Stimulated activated CD4-positive, alpha-beta T cell treated with anti-CD3 and anti-CD28 coated beads, Interleukin-4, amount 100 ng/mL, for 48 hours (primary cell): ENCODE measurements around the gene MANSC4.

Source experiments
- DNase-seq, 2 donors: peaks; one replicate each; pipeline ENCODE4 v3.0.0-alpha.2; 2020; ENCODE audit warnings: low read depth in 2 of 2

The MANSC4 gene

GRCh38 chr12:27779920-27780611, at the start of gene MANSC4, which contains the start of gene KLHL42:
Gene MANSC4, minus strand, starts transcription at chr12:27780236. Its CDS starts 8,960 bp downstream, at chr12:27771276.
Gene KLHL42, plus strand, starts transcription at chr12:27780233. Its CDS starts 98 bp downstream, at chr12:27780331.
- DNase-seq: peak; percentile 50 to 52

DNA sequence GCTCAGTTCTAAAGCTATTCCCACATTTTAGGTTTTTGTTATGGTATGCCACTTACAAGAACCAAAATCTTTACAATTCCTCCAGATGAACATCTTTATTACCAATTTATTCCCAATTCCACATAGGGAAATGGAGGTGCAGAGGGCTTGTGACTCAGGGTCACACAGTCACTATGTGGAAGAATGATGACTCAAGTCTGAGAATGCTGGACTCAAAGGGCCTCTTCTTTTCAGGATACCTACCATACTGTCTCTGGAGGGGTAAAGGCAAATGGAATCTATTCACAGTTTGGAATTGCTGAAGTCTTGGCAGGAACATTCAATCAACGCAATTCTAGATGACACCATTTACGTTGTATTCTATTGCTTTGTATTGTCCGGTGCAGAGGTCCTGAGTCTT, 48.2 kb upstream of the MANSC4 start:
- DNase-seq: no peak

GRCh38 chr12:27826076-27826475, 46.0 kb upstream of the MANSC4 start:
- no peak for DNase-seq

DNA sequence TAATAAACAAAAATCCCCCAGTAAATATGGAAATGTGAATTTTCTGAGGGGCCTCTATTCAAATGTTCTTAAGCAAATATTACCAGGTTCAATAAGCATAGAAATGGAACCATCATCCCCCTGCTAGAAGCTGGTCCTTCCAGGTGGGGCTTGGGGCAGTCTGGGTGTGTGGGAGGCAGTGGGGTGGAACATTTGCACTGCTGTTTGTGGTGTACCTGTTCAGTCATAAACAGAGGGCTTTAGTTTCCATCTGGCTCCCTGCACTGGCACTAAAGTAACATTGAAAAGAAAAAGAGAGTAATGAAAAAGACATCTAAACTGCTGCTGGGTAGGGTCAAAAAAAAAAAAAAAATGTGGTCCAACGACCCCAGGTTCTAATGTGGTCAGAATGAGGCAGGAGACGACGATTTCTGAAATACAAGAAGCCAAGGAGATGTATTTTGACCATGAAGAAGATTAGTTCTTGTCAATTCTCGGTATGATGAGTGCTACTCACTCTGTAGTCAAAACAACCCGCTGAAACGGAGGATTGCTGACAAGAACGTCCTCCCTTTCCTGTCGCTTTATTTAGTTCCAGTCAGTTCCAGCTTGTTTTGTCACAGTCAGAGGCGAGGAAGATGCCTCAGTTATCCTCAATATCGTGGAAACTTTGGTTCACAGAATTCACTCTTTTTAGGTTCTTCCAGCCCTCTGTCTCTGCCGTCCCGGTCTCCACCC, 44.2 kb upstream of the MANSC4 start:
- no peak for DNase-seq

- no peak for DNase-seq
These were observed 43.0 kb upstream of the MANSC4 start for GRCh38 chr12:27823038-27823437.

- DNase-seq: peak; percentile 40 to 54
These were observed 42.2 kb upstream of the MANSC4 start for GRCh38 chr12:27822076-27822712.

DNA sequence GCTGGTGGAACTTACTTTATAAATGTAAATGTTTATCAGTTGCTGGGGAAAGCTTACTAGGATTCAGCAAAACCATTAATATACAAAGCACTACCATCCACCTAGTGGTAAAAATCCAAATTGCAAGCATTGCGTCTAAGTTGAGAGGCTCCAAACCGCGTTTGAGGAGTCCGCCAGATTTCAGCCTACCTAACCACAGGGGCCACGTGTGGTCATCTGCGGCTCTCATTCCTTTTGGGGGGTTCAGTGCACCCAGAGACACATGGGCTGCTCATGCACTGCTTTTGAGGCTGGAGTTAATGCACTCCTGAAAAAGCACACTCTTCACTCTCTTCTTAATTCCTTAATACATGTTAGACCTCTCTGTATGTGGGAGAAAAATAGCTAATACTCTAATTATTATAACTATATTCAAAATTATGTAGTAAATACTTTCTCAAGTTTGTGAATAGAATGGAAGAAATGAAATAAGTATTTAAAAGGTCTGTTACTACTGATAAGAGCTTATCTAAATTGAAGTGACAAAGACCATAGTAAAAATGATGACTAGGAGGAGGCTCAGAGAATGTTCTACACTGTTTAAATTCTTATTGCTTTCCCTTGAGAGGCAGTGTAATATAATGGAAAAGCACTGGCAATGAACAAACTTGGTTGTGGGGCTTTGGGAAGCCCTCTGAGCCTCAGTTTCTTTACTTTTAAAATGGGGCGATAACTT, 41.4 kb upstream of the MANSC4 start:
- DNase-seq: no peak

DNA sequence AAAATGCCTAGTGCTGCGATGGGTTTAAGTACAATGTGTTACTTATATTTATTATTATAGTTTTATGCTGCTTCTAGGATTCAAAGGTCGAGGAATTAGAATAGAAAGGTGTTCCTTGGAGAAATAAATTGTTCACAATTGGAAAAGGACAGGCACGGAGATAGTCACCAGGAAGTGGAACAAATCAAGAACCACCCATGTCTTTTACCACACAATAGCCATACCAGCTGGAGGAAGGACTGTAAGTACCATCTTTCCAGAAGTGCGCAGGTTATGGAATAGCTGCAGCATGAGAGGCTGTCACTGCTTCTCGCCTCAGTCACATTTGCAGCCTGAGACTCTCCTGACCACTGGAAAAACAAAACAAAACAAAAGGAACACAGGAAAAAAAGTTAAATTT, 40.5 kb upstream of the MANSC4 start:
- no peak for DNase-seq

GRCh38 chr12:27818401-27818918, 38.4 kb upstream of the MANSC4 start:
- no peak for DNase-seq

DNA sequence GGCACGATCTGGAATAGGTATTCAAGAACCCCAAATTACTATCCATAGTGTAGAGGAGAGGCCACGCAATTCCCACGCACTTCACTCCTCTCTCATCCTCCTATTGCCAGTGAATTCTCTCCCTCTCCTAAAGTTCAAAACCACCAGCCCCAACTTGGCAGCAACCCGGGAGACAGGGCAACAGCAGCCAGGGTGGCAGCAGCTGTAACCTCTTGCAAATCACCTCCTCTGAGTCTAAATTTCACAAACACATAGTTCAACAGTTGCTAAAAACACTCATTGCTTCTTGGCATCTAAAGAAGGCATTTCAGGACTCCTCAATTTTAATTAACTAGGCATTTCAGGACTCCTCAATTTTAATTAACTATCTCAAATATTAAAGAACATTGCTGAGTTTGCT, 37.7 kb upstream of the MANSC4 start:
- no peak for DNase-seq

DNA sequence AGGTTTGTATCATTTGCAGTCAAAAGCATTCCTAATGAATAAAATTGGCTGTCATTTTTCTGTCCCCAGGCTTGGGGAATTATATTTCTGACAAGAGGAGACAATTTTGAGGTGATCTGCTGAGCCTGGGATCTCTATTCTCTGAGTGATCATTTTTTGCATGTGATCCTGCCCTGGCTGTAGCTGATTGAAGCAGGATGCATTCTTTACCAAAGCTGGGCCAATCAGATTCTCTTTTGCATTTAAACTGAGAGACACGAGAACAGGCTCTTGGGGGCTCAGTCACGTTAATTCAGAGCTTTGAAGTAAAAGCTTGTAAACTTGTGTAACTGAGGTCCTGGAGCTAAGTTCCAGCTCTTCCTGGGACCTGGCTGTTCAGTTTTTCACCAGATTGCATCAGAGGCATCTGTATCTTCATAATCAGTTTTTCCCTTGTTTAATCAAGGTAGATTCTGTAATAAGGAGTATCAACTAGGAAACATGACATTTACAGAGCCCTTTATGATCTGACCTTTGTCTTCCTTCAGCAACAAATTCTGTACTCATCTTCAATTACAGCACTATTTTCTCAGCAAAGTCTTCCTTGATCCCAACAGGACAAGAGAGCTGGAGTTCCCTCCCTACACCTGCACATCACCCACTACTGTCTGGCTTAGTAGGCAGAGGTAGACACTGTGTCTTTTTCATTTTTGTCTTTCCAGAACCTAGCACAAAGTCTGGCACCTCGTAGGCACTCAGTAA, 35.0 kb upstream of the MANSC4 start:
- no peak for DNase-seq

DNA sequence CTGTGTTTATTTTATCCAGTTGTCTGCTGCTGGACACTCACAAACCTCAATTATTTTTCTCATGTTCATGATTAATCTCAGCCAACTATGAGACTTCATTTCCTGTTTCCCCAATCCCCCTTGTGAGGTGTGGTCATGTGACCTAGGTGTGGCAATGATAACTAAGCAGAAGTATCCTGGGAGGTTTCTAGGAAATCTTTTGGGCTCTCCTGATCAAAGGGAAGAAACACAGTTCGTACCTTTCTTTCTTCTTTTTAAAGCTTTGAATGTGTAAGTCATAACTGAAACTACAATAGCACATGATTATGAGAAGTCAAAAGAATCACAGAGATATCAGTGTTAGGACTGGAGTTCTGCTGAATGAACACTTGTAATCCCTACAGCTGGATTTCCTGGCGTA, 34.4 kb upstream of the MANSC4 start:
- DNase-seq: no peak

DNA sequence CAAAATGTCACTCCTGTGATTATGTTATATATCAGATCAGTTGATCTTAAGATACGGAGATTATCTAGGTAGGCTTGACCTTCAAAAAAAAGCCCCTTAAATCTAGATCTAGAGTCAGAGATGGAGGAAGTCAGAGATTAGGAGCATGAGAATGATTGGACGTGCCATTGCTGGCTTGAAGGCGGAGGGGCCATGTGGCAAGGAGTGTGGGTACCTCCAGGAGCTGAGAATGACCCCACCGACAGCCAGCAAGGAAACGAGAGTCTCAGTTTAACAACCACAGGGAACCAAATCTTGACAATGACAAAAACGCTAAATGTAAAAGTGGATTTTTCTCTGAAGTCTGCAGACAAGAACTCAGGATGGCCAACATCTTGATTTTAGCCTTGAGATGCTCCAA, 32.5 kb upstream of the MANSC4 start:
- no peak for DNase-seq

- no peak for DNase-seq
These were observed 30.7 kb upstream of the MANSC4 start for GRCh38 chr12:27810756-27811155.

DNA sequence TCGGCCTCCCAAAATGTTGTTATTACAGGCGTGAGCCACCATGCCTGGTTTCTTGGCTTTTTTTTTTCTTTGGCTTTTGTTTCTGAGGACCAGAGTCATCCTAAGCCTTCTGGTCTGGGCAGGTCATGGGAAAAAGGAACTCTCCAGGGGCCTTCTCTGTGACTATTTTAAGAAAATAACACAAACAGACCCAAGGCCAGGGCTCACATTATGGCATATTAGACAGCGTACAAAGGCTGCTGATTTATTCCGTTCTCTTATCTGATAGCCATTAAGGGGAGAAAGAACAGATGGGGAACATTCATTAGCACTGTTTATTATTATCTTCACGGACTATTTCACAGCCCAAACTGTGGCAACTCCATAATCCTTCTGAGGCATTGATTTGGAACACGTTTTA, 28.8 kb upstream of the MANSC4 start:
- no peak for DNase-seq

- no peak for DNase-seq
These were observed 27.1 kb upstream of the MANSC4 start for GRCh38 chr12:27807063-27807703.

GRCh38 chr12:27806259-27806658, 26.2 kb upstream of the MANSC4 start:
- no peak for DNase-seq

DNA sequence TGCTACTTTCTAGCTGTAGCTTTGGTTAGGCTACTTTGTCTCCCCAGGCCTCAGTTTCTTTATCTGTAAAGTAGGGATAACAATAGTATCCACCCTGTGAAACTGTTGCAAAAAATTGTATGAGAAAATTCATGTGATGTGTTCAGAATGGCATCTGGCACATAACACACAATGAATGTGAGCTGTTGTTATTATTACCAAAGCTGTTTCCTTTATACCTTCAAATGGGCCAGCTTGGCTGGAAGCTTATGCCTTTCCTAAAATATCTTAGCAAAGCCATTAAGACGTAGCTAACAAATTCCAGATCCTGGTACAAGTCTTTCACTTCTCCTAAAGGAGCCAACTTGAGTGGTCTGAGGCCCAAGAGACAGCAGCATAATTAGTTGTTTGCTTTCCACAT, 25.2 kb upstream of the MANSC4 start:
- DNase-seq: no peak

DNA sequence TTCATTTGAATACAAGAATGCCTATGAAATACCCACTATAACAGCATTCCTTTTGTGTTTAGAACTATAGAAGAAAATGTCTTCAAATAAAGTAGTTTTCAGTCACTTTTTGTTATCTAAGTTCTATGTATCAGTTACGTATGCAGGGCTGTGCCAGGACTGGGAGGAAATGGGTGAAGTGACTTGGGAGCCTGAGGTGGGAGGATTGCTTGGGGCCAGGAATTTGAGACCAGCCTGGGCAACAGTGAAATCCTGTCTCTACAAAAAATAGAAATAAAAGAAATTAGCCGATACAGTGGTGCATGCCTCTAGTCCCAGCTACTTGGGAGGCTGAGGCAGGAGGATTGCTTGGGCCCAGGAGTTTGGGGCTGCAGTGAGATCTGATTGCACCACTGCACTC, 22.9 kb upstream of the MANSC4 start:
- DNase-seq: no peak

GRCh38 chr12:27802511-27802910, 22.5 kb upstream of the MANSC4 start:
- no peak for DNase-seq

GRCh38 chr12:27801630-27802029, 21.6 kb upstream of the MANSC4 start:
- no peak for DNase-seq
